ENCODE measurements around the gene MAGEA12. TPM values are rescaled to one million over a fixed set of nuclear protein-coding genes. Genes with fewer than 3 reads are reported as not detected.
A peak's percentile ranks its signal among the peaks of the same experiment; 100 is the strongest.
"Not testable (repeated sequence)": the region's sequence is repeated elsewhere in the genome, so short reads cannot be mapped to it uniquely, and the experiment has no call there.

MAGEA12 gene, protein sequence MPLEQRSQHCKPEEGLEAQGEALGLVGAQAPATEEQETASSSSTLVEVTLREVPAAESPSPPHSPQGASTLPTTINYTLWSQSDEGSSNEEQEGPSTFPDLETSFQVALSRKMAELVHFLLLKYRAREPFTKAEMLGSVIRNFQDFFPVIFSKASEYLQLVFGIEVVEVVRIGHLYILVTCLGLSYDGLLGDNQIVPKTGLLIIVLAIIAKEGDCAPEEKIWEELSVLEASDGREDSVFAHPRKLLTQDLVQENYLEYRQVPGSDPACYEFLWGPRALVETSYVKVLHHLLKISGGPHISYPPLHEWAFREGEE
- not detected for total RNA-seq
- polyA plus RNA-seq (2013, experiment 1 of 2): not detected
- not detected for polyA plus RNA-seq (2013, experiment 2 of 2)
- long read RNA-seq, experiment 1: 0 reads
- long read RNA-seq, experiment 2: 0 reads
- long read RNA-seq, experiment 3: 0 reads
- long read RNA-seq, experiment 4: 0 reads

DNA sequence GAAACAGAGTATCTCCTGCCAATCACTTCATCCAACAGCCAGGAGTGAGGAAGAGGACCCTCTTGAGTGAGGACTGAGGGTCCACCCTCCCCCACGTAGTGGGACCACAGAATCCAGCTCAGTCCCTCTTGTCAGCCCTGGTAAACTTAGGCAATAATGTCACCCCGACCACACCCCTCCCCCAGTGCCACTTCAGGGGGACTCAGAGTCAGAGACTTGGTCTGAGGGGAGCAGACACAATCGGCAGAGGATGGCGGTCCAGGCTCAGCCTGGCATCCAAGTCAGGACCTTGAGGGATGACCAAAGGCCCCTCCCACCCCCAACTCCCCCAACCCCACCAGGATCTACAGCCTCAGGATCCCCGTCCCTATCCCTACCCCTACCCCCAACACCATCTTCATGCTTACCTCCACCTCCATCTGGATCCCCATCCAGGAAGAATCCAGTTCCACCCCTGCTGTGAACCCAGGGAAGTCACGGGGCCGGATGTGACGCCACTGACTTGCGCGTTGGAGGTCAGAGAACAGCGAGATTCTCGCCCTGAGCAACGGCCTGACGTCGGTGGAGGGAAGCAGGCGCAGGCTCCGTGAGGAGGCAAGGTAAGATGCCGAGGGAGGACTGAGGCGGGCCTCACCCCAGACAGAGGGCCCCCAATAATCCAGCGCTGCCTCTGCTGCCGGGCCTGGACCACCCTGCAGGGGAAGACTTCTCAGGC lies at the start of gene MAGEA12, which contains the start of gene CSAG1:
MAGEA12 (plus strand) TSS at position 497 of the 715 bp plus-strand sequence. CDS start 2,405 bp downstream, outside the sequence.
CSAG1 (minus strand) TSS at position 461 of the 715 bp plus-strand sequence. CDS start 1,261 bp downstream, outside the sequence.
- no peak for DNase-seq
- Histone ChIP-seq H3K4me1 (ENCODE audit: control insufficient read depth, insufficient read depth, low read length) (no peaks in the 10 kb centered on the region), H3K9me3 (ENCODE audit: control insufficient read depth, low read length) (no peaks in the 10 kb centered on the region), H3K27ac (ENCODE audit: low read depth, low read length) (no peak within 1 kb of the TSS), H3K27me3 (ENCODE audit: control insufficient read depth, insufficient read depth, low read length, poor library complexity, severe bottlenecking) (no peaks in the 10 kb centered on the region), H3K9ac (ENCODE audit: extremely low read depth, low read length, poor library complexity, severe bottlenecking) (no peak within 1 kb of the TSS), H3K4me3 (ENCODE audit: low read length) (no peak within 1 kb of the TSS), H3K36me3 (ENCODE audit: control insufficient read depth, insufficient read depth, low read length) (no peaks in the 10 kb centered on the region)
- peaks cover 3% of the 10 kb centered on the region for H3K27me3 Mint-ChIP-seq (ENCODE audit: insufficient read depth)
- H3K9me3 Mint-ChIP-seq: peaks cover 52% of the 10 kb centered on the region
- TF ChIP-seq, protein P1, sequence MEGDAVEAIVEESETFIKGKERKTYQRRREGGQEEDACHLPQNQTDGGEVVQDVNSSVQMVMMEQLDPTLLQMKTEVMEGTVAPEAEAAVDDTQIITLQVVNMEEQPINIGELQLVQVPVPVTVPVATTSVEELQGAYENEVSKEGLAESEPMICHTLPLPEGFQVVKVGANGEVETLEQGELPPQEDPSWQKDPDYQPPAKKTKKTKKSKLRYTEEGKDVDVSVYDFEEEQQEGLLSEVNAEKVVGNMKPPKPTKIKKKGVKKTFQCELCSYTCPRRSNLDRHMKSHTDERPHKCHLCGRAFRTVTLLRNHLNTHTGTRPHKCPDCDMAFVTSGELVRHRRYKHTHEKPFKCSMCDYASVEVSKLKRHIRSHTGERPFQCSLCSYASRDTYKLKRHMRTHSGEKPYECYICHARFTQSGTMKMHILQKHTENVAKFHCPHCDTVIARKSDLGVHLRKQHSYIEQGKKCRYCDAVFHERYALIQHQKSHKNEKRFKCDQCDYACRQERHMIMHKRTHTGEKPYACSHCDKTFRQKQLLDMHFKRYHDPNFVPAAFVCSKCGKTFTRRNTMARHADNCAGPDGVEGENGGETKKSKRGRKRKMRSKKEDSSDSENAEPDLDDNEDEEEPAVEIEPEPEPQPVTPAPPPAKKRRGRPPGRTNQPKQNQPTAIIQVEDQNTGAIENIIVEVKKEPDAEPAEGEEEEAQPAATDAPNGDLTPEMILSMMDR (conservative IDR thresholded peaks at IDR 0.05): no peak
- no peaks in the 10 kb centered on the region for H3K36me3 Mint-ChIP-seq (ENCODE audit: low read depth)
- H3K4me3 Mint-ChIP-seq: no peak within 1 kb of the TSS
- 94% methylated on average over 7 of the region's 21 CpGs; no CpG with 5 or more reads in 1 of the 2 experiments for WGBS, 2 experiments (ENCODE audit: insufficient coverage in 1 of 2, insufficient read length in 1 of 2)
- H3K4me1 Mint-ChIP-seq: no peaks in the 10 kb centered on the region
- H3K27ac Mint-ChIP-seq: no peak within 1 kb of the TSS

DNA sequence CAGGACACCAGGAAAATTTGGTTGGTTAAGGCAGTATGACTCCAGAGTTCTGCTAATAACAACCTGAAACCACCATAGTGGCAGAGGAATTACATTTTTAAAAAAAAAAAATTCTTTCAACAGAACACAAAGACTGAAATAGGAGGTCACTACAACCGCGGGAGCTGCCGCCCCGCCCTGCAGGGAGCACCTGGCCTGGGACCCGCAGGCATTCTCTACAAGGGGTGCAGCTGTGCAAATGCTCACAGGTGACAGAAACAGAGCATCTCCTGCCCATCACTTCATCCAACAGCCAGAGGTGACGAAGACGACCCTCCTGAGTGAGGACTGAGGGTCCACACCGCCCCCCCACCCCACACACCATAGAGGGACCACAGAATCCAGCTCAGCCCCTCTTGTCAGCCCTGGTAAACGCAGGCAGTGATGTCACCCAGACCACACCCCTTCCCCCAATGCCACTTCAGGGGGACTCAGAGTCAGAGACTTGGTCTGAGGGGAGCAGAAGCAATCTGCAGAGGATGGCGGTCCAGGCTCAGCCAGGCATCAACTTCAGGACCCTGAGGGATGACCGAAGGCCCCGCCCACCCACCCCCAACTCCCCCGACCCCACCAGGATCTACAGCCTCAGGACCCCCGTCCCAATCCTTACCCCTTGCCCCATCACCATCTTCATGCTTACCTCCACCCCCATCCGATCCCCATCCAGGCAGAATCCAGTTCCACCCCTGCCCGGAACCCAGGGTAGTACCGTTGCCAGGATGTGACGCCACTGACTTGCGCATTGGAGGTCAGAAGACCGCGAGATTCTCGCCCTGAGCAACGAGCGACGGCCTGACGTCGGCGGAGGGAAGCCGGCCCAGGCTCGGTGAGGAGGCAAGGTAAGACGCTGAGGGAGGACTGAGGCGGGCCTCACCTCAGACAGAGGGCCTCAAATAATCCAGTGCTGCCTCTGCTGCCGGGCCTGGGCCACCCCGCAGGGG lies 35.3 kb upstream of the MAGEA12 start, which contains the start of gene MAGEA3:
MAGEA3 (plus strand) TSS at position 843 of the 980 bp plus-strand sequence. CDS start 2,039 bp downstream, outside the sequence.
- not testable (repeated sequence) for H3K36me3 Mint-ChIP-seq (ENCODE audit: low read depth); H3K4me3 Mint-ChIP-seq; DNase-seq; H3K27me3 ChIP-seq (ENCODE audit: control insufficient read depth, insufficient read depth, low read length, poor library complexity, severe bottlenecking); H3K4me1 Mint-ChIP-seq; H3K27ac ChIP-seq (ENCODE audit: low read depth, low read length); H3K9me3 ChIP-seq (ENCODE audit: control insufficient read depth, low read length); H3K27me3 Mint-ChIP-seq (ENCODE audit: insufficient read depth); H3K36me3 ChIP-seq (ENCODE audit: control insufficient read depth, insufficient read depth, low read length); H3K27ac Mint-ChIP-seq; H3K4me1 ChIP-seq (ENCODE audit: control insufficient read depth, insufficient read depth, low read length); H3K9ac ChIP-seq (ENCODE audit: extremely low read depth, low read length, poor library complexity, severe bottlenecking); H3K4me3 ChIP-seq (ENCODE audit: low read length)
- WGBS, 2 experiments (ENCODE audit: insufficient coverage in 1 of 2, insufficient read length in 1 of 2): no CpG with 5 or more reads among the region's 34 CpGs
- peaks cover 12% of the 10 kb centered on the region for H3K9me3 Mint-ChIP-seq

DNA sequence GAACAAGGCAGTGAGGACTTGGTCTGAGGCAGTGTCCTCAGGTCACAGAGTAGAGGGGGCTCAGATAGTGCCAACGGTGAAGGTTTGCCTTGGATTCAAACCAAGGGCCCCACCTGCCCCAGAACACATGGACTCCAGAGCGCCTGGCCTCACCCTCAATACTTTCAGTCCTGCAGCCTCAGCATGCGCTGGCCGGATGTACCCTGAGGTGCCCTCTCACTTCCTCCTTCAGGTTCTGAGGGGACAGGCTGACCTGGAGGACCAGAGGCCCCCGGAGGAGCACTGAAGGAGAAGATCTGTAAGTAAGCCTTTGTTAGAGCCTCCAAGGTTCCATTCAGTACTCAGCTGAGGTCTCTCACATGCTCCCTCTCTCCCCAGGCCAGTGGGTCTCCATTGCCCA lies 33.2 kb upstream of the MAGEA12 start:
- H3K9ac ChIP-seq (ENCODE audit: extremely low read depth, low read length, poor library complexity, severe bottlenecking); H3K4me1 Mint-ChIP-seq; H3K27ac Mint-ChIP-seq; H3K36me3 Mint-ChIP-seq (ENCODE audit: low read depth); H3K27me3 Mint-ChIP-seq (ENCODE audit: insufficient read depth); H3K9me3 ChIP-seq (ENCODE audit: control insufficient read depth, low read length); H3K36me3 ChIP-seq (ENCODE audit: control insufficient read depth, insufficient read depth, low read length); H3K27me3 ChIP-seq (ENCODE audit: control insufficient read depth, insufficient read depth, low read length, poor library complexity, severe bottlenecking); H3K4me1 ChIP-seq (ENCODE audit: control insufficient read depth, insufficient read depth, low read length); H3K27ac ChIP-seq (ENCODE audit: low read depth, low read length); H3K4me3 Mint-ChIP-seq; H3K4me3 ChIP-seq (ENCODE audit: low read length): not testable (repeated sequence)
- H3K9me3 Mint-ChIP-seq: peaks cover 12% of the 10 kb centered on the region
- DNase-seq: peak; percentile 7
- WGBS, 2 experiments (ENCODE audit: insufficient coverage in 1 of 2, insufficient read length in 1 of 2): 88% methylated on average over 3 of the region's 5 CpGs; no CpG with 5 or more reads in 1 of the 2 experiments

DNA sequence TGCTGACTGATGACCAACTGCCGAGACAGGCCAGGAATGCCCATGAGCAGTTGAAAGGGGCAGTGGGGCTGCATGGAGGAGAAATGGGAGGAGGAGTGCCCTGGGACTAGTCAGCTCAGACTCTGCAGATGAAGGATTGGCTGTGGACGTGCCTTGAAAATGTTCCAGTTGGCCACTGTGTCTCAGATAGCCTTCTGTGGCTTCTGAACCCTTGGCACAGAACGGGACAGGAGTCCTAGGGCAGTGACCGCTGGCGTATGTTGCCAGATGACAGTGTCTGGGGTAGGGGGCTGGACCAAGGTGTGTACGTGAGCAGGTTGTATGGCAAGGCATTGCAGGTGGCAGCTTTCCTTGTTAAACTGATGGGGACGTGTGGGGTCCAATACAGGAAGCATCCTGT lies 27.1 kb upstream of the MAGEA12 start:
- 92 to 100% methylated on average over 1 to 2 of the region's 7 CpGs for WGBS, 2 experiments (ENCODE audit: insufficient coverage in 1 of 2, insufficient read length in 1 of 2)
- not testable (repeated sequence) for H3K27me3 Mint-ChIP-seq (ENCODE audit: insufficient read depth); H3K27me3 ChIP-seq (ENCODE audit: control insufficient read depth, insufficient read depth, low read length, poor library complexity, severe bottlenecking); H3K4me3 Mint-ChIP-seq; H3K4me1 Mint-ChIP-seq; H3K36me3 Mint-ChIP-seq (ENCODE audit: low read depth); H3K27ac Mint-ChIP-seq; H3K36me3 ChIP-seq (ENCODE audit: control insufficient read depth, insufficient read depth, low read length); H3K9ac ChIP-seq (ENCODE audit: extremely low read depth, low read length, poor library complexity, severe bottlenecking); H3K9me3 Mint-ChIP-seq; H3K27ac ChIP-seq (ENCODE audit: low read depth, low read length); H3K9me3 ChIP-seq (ENCODE audit: control insufficient read depth, low read length); H3K4me3 ChIP-seq (ENCODE audit: low read length); H3K4me1 ChIP-seq (ENCODE audit: control insufficient read depth, insufficient read depth, low read length); DNase-seq

DNA sequence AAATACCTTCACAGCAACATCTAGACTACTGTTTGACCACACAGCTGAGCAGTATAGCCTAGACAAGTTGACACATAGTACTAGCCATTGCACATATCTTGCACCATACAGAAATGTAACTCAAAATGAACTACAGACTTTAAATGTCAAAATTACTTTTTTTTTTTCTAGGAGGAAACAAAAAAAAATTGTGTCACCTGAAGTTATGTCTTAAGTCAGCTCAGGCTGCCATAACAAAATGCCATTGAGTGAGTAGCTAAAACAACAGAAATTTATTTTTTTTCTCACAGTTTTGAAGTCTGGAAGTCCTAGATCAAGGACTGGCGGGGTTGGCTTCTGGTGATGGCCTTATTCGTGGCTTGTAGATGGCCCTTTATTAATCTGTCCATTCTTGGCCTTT lies 24.4 kb upstream of the MAGEA12 start, which contains the start of gene CSAG2:
CSAG2 (minus strand) TSS at position 101 of the 400 bp plus-strand sequence. CDS start 161 bp downstream, outside the sequence.
- not testable (repeated sequence) for DNase-seq; H3K4me3 ChIP-seq (ENCODE audit: low read length); H3K27ac Mint-ChIP-seq; H3K9me3 Mint-ChIP-seq; H3K36me3 Mint-ChIP-seq (ENCODE audit: low read depth); H3K36me3 ChIP-seq (ENCODE audit: control insufficient read depth, insufficient read depth, low read length); H3K4me1 ChIP-seq (ENCODE audit: control insufficient read depth, insufficient read depth, low read length); H3K4me1 Mint-ChIP-seq; H3K27ac ChIP-seq (ENCODE audit: low read depth, low read length); H3K4me3 Mint-ChIP-seq; H3K9me3 ChIP-seq (ENCODE audit: control insufficient read depth, low read length); H3K27me3 Mint-ChIP-seq (ENCODE audit: insufficient read depth); H3K27me3 ChIP-seq (ENCODE audit: control insufficient read depth, insufficient read depth, low read length, poor library complexity, severe bottlenecking); H3K9ac ChIP-seq (ENCODE audit: extremely low read depth, low read length, poor library complexity, severe bottlenecking)
- no CpG with 5 or more reads among the region's 2 CpGs for WGBS, 2 experiments (ENCODE audit: insufficient coverage in 1 of 2, insufficient read length in 1 of 2)
